Stimulated activated CD4-positive, alpha-beta T cell treated with anti-CD3 and anti-CD28 coated beads, Interleukin-1b, Interleukin-23, amount 100 ng/mL, for 4 hours (primary cell): Measurements from ENCODE around the gene CFAP68.
"Not testable (repeated sequence)": the region's sequence is repeated elsewhere in the genome, so short reads cannot be mapped to it uniquely, and the experiment has no call there.

Experiments used
- DNase-seq, 2 donors: peaks; one replicate each; pipeline ENCODE4 v3.0.0-alpha.2; 2020; ENCODE audit warnings: low read depth in 2 of 2

CFAP68 gene

DNA sequence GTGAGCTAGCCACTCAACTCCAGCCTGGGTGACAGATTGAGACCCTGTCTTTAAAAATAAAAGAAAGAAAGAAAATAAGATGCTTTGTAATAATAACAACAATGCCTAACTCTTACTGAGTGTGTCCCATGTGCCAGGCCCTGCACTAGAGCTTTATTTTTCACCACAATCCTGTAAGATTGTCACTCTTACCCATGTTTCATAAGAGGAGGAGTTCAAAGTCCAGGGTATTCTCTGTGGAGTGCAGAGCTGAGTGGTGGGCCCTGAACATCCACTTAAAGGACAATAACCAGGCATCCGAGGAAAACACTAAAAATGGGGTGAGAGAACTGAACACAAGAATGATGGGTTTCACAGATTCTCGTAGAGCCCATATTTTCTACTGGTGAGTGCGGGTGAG, 38.4 kb downstream of the CFAP68 start:
- no peak for DNase-seq

GRCh38 chr11:111918390-111919256, 39.3 kb downstream of the CFAP68 start, which contains the start of gene C11orf52:
Gene C11orf52 (plus strand): TSS chr11:111918913. CDS start chr11:111918973, 60 bp downstream.
- DNase-seq, result no peak

GRCh38 chr11:111920908-111921307, 41.6 kb downstream of the CFAP68 start:
- DNase-seq, result no peak

DNA sequence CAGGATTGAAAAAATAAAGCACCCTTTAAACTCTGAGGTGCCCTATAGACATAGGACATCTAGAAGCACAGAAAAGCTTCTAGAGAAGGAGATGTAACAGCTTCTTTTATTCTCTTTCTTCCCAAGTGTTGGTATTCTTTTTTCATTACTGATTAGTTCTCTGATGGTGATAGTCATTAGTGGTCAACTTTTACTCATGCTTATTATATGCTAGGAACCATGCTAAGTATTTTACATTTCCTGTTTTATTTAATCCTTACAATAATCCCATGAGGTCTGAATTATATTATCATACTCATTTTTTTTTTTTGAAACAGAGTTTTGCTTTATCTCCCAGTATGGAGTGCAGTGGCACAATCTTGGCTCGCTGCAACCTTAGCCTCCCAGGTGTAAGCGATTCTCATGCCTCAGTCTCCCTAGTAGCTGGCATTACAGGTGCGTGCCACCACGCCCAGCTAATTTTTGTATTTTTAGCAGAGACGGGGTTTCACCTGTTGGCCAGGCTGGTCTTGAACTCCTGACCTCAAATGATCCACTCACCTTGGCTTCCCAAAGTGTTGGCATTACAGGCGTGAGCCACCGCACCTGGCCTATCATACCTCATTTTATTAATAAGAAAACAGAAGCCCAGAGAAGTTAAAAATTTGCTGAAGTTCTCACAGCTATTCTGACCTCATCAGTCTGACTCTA, 42.3 kb downstream of the CFAP68 start:
- no peak for DNase-seq

GRCh38 chr11:111922803-111923202, 43.5 kb downstream of the CFAP68 start:
- DNase-seq, result no peak

DNA sequence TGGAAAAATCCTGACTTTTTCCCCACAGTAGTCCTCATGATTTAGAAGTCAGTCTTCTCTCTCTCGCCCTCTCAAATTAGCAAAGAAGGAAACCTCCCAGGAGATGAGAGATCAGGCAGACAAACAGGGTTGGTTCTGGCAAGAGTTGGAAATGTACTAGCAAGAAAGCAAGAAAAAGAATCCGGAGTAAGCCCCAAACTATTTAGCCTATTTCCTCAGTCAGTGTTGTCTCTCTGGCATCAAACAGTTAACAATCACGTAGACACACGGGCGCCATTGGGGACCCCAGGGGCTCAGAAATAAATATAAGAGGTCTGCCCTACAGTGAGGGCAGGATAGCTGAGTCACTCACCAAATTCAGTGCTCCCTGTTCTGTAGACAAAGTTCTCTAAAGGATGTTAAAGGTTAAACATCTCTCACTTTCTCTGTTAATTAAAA, 44.0 kb downstream of the CFAP68 start:
- no peak for DNase-seq

DNA sequence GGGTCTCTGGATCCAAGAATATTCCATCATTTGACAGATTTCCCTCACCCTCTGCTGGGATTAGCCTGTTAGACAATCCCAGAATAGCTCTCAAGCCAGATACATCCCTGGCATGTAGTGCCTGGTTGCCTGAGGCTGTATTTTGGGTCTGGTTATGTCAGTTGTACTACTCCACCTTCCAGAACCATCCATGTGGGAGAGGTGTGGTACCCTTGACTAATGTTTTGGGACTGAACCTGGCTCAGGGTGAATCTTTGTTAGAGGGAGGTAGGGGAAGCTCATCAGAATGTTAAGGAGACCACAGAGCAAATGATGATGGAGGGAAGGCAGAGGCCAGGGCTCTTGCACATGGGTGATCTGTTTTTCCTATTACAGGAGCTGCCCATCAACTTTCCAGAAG, 44.6 kb downstream of the CFAP68 start:
- no peak for DNase-seq

GRCh38 chr11:111925953-111926352, 46.6 kb downstream of the CFAP68 start:
- DNase-seq, result no peak

- peak; percentile 87 to 91 for DNase-seq
Measured at GRCh38 chr11:111926505-111927391, 47.4 kb downstream of the CFAP68 start.

GRCh38 chr11:111930472-111930871, 51.1 kb downstream of the CFAP68 start:
- no peak for DNase-seq

DNA sequence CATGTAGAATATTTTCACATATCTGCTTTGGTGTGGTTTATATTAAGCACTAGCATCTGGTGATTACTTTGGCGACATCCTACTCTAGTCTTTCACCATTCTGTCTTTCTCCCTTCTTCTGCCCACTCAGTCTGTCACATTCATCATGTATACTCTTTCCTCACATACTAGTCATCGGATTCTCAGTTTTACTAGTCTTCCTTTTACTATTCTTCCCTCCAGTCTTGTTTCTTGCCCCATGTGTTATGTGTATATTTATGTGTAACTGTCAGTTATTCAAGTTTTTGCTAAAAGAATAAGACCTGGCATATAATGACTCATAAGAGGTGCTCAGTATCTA, 53.2 kb downstream of the CFAP68 start:
- no peak for DNase-seq

DNA sequence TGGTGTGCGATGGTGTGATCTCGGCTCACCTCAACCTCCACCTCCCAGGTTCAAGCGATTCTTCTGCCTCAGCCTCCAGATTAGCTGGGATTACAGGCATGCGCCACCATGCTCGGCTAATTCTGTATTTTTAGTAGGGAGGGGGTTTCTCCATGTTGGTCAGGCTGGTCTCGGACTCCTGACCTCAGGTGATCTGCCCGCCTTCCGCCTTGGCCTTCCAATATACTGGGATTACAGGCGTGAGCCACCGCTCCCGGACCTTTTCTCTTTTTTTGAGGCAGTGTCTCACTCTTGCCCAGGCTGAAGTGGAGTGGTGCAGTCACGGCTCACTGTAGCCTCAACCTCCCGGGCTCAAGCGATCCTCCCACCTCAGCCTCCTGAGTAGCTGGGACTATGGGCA, 53.8 kb downstream of the CFAP68 start:
- DNase-seq, result not testable (repeated sequence)

- DNase-seq, result no peak
Measured at GRCh38 chr11:111933872-111934271, 54.5 kb downstream of the CFAP68 start.

DNA sequence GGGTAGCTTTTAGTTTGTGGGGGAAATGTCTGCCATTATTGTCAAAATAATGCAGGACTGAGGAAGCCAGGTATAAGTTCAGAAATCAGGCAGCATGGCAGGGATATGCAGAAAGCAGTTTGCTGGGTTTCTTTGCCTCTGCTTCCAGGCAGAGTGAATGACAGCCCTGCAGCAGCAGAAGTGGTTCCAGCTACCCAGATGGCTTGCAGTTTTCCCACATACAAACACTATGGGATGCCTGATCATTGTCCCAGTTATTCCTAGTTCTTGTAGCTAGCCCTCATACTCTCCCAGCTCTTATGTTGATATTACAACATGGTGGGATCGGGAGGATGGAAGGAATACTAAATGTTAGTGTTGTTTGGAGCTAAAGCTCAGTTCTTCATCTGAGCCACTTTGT, 55.0 kb downstream of the CFAP68 start:
- DNase-seq, result no peak
